Measurements from ENCODE around the gene MS4A6A.
"Not testable (repeated sequence)": the region's sequence is repeated elsewhere in the genome, so short reads cannot be mapped to it uniquely, and the experiment has no call there.

Gene MS4A6A

DNA sequence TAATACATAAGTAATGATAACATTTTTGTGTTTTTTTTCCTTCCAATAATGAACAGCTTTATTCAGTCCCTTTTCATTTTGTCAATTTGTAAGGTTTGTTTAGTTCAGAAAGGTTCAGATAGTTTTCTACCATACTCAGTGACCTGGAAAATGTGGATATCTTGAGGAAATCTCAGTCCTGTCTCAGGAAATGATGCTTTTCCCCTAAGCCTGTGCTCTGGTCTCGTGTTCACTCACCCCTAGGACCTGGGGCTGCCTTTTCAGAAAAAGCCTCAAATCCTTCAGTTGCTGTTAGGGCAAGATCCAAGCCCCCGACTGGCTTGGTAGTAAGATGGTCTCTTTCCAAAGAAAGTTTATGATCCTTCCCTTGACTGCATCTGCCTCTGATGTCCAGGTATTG is 21.8 kb downstream of the MS4A6A start:
- Mint-ChIP-seq H3K36me3 (ENCODE audit: low read depth) (no peaks in the 10 kb centered on the region), H3K27ac (no peak overlapping the region), H3K9me3 (no peaks in the 10 kb centered on the region), H3K4me1 (peaks cover 10% of the 10 kb centered on the region), H3K27me3 (ENCODE audit: low read depth, poor library complexity) (peaks cover 6% of the 10 kb centered on the region), H3K4me3 (no peak overlapping the region)
- DNase-seq = no peak
- no peak for TF ChIP-seq CTCF (IDR thresholded peaks at IDR 0.05)

- Mint-ChIP-seq H3K27me3 (ENCODE audit: low read depth, poor library complexity) (peaks cover 6% of the 10 kb centered on the region), H3K27ac (no peak overlapping the region)
Observed at GRCh38 chr11:60159868-60160267, 23.0 kb downstream of the MS4A6A start.

GRCh38 chr11:60159284-60159683 is 23.6 kb downstream of the MS4A6A start:
- no peak for TF ChIP-seq CTCF (IDR thresholded peaks at IDR 0.05)
- Mint-ChIP-seq H3K9me3 (no peaks in the 10 kb centered on the region), H3K36me3 (ENCODE audit: low read depth) (no peaks in the 10 kb centered on the region), H3K4me3 (no peak overlapping the region), H3K4me1 (peaks cover 10% of the 10 kb centered on the region), H3K27me3 (ENCODE audit: low read depth, poor library complexity) (peaks cover 4% of the 10 kb centered on the region), H3K27ac (peak overlapping the region; percentile 1)
- no peak for DNase-seq

More at GRCh38 chr11:60159868-60160267, 23.0 kb downstream of the MS4A6A start:
- TF ChIP-seq CTCF (IDR thresholded peaks at IDR 0.05) = no peak
- no peaks in the 10 kb centered on the region for H3K9me3 Mint-ChIP-seq
- no peak for DNase-seq
- H3K4me1 Mint-ChIP-seq = peaks cover 10% of the 10 kb centered on the region
- H3K36me3 Mint-ChIP-seq (ENCODE audit: low read depth) = no peaks in the 10 kb centered on the region
- H3K4me3 Mint-ChIP-seq = no peak overlapping the region

DNA sequence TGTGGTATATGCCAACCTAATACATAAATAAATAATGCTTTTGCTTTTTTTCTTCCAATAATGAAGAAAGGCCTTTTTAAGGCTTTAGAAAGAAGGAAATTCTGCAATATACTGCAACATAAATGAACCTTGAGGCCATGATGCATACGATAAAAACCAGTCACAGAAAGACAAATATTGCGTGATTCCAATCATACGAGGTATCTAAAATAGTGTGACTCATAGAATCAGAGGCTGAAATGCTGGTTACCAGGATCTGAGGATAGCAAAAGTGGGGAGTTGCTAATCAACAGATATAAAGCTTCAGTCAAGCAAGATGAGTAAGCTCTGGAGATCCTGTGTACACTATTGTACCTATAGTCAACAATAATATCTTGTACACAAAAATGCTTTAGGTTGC is 24.2 kb downstream of the MS4A6A start:
- no peaks in the 10 kb centered on the region for H3K9me3 Mint-ChIP-seq
- H3K4me3 Mint-ChIP-seq = no peak overlapping the region
- no peak for DNase-seq
- H3K4me1 Mint-ChIP-seq = peaks cover 10% of the 10 kb centered on the region
- H3K36me3 Mint-ChIP-seq (ENCODE audit: low read depth) = no peaks in the 10 kb centered on the region
- no peak for TF ChIP-seq CTCF (IDR thresholded peaks at IDR 0.05)
- no peak overlapping the region for H3K27ac Mint-ChIP-seq
- peaks cover 2% of the 10 kb centered on the region for H3K27me3 Mint-ChIP-seq (ENCODE audit: low read depth, poor library complexity)

- Mint-ChIP-seq H3K27ac (no peak overlapping the region), H3K9me3 (peaks cover 4% of the 10 kb centered on the region)
- DNase-seq = no peak
Observed at GRCh38 chr11:60155931-60156330, 27.0 kb downstream of the MS4A6A start.

GRCh38 chr11:60152727-60153126 is 30.2 kb downstream of the MS4A6A start:
- H3K27me3 Mint-ChIP-seq (ENCODE audit: low read depth, poor library complexity); H3K4me1 Mint-ChIP-seq; H3K36me3 Mint-ChIP-seq (ENCODE audit: low read depth); DNase-seq; H3K27ac Mint-ChIP-seq; H3K4me3 Mint-ChIP-seq; H3K9me3 Mint-ChIP-seq: not testable (repeated sequence)

More at GRCh38 chr11:60155931-60156330, 27.0 kb downstream of the MS4A6A start:
- no peak for TF ChIP-seq CTCF (IDR thresholded peaks at IDR 0.05)
- Mint-ChIP-seq H3K27me3 (ENCODE audit: low read depth, poor library complexity) (no peaks in the 10 kb centered on the region), H3K4me3 (no peak overlapping the region), H3K36me3 (ENCODE audit: low read depth) (no peaks in the 10 kb centered on the region), H3K4me1 (peaks cover 10% of the 10 kb centered on the region)

All from nephron progenitor cell (in vitro differentiated cells).